NCI-H345 (cell line): ENCODE results near the gene NDOR1.
A peak's percentile ranks its signal among the peaks of the same experiment; 100 is the strongest.

Experiments used
- DNase-seq: peaks from one replicate; lab custom pipeline; 2025; lab: John Stamatoyannopoulos, UW

NDOR1 gene

GRCh38 chr9:137182836-137183235 is 22.7 kb upstream of the NDOR1 start:
- DNase-seq = no peak

GRCh38 chr9:137183980-137184595 is 21.4 kb upstream of the NDOR1 start:
- DNase-seq = no peak

DNA sequence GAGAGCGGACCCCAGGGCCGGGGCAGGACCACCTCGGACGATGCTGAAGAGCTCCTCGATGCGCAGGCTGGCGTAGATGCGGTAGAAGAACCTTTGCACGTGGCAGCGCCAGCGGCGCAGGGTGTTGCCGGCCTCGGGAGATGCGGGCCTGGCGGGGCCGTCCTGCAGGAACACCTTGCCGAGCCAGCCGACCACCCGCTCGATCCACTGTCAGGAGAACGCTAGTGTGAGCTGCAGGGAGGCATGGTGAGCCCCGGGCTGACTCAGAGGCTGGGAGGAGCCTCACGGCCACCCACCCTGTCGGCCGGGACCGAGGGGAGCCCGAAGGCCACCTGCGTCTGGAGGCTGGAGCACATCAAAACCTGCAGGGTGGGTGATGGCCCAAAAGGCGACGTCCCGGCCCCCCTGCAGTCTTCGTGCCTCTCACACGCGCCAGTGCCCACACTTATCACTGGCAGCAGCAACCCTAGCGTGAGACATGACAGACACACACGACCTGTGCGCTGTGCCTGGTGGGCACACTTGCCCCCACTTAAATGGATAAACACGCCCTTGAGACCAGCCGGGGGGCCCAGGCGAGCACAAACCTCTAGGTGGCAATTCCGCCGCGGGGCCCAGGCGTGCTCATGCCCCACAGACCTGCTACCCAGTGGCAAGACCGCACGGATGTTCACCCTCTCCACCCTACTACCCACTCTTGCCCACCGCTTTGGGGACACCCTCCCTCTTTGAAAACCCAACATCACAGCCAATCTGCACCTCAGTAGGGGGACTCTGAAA is 20.4 kb upstream of the NDOR1 start:
- no peak for DNase-seq

- no peak for DNase-seq
Observed at GRCh38 chr9:137185921-137186320, 19.6 kb upstream of the NDOR1 start.

GRCh38 chr9:137186385-137186784 is 19.1 kb upstream of the NDOR1 start:
- DNase-seq = no peak

GRCh38 chr9:137187386-137187785 is 18.1 kb upstream of the NDOR1 start:
- DNase-seq = no peak

DNA sequence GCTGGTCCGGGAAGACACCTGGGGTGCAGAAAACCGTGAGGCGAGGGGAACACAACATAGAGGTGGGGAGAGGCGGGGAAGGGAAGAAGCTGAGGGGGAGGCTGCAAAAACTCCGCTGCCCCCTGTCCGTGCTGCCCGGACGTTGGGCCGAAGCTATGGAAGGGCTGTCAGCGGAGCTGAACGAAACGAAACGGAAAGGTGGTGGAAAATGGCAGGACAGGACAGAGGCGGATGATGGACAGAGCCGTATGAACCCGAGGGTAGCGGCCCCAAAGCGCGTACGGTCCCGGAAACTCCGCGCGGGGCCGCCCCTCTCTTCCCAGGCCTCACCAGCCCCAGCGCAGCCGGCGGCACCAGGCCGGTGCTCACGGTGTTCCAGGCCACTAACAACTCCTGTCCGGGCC is 17.4 kb upstream of the NDOR1 start:
- DNase-seq = no peak

DNA sequence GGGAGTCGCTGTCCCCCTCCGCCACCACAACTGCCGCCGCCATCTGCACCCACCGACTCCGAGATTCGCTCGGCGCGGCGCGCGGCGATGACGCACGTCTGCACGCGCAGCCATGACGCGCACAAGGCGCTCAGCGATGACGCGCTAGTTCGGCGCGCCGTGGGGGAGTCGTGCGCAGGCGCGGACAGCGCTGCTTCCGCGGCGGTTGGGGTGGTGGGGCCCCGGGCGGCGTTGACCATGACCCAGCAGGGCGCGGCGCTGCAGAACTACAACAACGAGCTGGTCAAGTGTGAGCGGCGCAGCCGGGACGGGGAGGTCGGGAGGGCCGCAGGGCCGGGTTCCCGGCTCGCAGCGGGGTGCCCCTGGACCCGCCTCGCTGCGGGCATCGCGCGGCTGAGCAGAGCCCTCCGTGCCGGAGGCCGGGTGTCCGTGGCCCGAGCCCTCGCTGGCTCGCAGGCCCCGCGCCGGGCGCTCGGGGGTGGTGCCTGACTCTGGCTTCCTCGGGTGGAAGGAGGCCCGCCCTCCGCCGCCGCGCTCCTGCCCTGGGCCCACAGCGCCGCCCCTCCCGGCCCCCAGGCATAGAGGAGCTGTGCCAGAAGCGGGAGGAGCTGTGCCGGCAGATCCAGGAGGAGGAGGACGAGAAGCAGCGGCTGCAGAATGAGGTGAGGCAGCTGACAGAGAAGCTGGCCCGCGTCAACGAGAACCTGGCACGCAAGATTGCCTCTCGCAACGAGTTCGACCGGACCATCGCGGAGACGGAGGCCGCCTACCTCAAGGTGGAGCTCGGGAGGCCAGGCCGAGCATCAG is 16.8 kb upstream of the NDOR1 start, which contains the start of the genes ANAPC2 and SSNA1:
Gene ANAPC2 (minus strand): TSS at position 71 of the 807 bp plus-strand sequence. CDS start 28 bp downstream, at position 43.
Gene SSNA1 (plus strand): TSS at position 187 of the 807 bp plus-strand sequence. CDS start 51 bp downstream, at position 238.
- peak; percentile 94 for DNase-seq

GRCh38 chr9:137189297-137190295 is 15.9 kb upstream of the NDOR1 start:
- no peak for DNase-seq

DNA sequence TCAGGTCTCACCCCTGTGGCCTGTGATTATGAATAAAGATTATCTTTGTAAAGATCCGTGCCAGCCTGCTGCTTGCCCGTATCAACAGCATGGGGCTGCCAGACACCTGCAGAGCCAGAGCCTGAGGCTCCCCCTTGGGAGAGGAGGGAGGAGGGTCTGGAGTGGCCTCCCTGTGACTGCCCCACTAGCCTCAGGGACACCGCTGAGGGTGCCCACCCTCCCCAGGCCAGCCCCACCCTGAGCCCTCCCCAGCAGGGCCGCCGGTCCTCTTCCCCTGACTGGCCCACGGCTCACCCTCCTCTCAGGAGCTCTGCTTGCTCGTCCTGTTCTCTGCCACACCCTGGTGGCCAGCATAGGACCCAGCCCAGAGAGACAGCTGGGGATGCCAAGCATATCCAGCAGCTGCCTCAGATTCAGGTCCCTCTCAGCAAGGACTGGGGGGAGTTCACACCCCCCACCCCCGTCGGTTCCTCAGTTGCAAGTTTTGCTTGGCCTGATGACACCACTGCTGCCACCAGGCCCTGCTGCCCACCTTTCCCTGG is 15.1 kb upstream of the NDOR1 start:
- no peak for DNase-seq

GRCh38 chr9:137191245-137191644 is 14.3 kb upstream of the NDOR1 start:
- DNase-seq = no peak

DNA sequence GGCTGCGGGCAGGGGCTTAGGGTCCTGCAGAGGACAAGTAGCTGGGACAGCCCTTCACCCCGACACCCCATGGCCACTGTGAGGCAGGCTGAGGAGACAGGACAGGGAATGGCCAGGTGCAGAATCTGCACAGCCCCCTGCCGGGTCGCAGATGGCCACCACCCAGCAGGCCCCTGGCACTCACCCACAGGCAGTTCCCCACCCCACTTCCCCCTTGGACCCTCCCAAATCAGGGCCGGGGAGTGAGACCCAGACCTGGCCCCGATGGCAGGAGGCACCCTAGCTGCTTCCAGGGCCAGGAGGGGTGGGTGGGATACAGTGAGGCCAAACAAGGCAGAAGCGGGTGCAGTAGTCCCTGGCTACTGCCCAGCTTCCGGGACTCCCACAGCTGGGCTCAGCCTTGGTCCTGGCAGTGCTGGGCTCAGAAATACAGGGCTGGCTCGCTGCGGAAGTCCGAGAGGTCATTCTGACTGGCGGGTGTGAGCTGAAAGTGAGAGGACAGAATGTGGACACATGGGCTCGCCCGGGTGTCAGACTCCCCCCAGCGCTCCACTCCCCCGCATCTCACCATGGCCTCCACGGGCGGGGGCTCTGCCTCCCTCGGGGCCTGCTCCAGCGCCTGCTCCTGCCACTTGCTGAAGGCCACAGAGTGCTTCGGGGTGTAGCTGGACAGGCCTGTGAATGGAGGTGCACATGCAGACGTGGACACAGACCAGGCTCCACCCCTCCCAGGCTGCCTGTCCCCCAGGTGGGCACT is 13.6 kb upstream of the NDOR1 start:
- DNase-seq = no peak

- no peak for DNase-seq
Observed at GRCh38 chr9:137192448-137192780, 13.1 kb upstream of the NDOR1 start.

DNA sequence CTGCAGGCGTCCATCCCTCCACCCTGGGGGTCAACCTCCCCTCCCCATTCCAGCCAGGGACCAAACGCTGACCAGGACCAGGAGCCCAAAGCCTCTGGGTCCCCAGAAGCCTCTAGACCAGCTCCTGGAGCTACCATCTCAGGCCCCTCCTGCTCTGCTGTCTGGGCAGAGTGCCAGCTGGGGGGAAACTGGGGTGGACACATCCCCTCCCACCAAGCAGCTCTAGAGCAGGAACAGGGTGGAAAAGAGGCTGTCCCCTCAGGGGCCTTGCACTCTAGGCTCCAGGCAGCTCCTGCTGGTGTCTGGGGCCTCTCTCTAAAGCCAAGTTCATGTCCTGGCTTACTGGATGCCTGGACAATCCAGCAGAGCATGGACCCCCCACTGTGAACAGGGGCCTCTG is 12.6 kb upstream of the NDOR1 start:
- no peak for DNase-seq

- DNase-seq = no peak
Observed at GRCh38 chr9:137193771-137194170, 11.7 kb upstream of the NDOR1 start.

DNA sequence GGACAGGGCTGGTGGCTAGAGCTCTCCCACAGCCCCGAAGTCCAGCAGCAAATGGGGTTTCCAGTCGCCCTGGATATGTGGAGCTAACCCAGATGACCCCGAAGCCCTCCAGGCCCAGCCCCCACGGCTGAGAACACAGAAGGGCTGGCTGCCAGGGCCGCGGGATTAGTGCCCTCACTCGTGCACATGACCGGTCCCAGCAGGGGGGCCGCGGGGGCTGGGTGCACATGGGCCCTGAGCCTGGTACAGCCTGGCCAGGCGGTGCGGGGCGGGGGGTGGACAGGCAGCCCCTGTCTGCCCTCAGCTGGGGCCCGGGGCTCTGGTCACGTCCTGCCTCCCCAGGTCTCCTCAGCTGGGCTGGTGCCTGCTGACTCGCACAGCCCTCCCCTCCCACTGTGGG is 11.1 kb upstream of the NDOR1 start:
- no peak for DNase-seq

DNA sequence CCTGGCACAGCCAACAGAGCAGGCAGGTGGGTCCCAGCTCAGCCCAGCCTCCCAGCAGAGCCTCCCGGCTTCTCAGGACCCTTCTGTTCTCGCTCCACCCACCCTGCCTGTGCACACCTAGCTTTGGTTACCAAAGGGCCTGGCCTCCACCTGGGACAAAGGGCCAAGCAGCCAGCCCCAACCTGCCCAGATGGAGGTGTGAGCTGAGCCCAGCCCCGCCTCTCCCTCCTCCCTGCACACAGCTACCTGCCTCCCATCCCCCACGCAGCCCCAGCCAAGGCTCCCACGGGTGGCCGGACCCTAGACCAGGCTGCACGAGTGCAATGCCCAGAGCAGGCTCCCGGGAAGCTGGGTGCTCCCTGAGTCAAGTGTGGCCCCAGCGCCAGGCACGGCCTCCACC is 10.6 kb upstream of the NDOR1 start:
- DNase-seq = peak; percentile 52

DNA sequence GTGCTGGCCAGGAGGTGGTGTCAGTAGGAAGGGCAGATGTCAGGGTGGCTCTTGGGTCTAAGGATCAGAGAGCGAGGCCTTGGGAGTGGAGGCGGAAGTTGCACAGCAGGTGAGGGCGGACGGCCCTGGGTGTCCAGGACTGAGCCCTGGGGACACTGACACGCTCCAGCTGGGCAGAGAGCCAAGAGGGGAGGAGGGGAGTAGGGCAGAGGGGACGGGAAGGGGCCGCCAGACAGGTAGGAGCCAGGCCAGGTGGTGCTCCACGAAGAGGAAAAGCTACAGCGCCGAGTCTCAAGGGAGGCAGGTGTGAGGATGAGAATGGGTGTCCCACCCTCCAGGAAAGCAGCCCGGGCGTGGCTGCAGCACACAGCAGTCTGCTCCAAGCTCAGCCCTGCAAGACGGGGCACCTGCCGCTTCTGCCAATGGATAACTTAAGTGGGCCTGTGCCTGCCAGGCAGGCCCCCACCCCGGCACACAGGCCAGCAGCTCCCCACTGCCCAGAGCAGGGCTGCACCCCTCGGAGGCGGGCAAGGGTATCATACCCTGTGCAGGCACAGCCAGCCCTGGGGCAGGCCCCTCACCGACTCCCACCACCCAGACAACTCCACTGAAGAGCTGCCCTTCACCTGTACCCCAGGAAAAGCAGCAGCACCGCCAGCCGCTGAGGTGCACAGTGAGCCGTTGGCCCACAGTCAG is 9.8 kb upstream of the NDOR1 start:
- peak; percentile 96 for DNase-seq

- DNase-seq = no peak
Observed at GRCh38 chr9:137198051-137198901, 7.2 kb upstream of the NDOR1 start.
